HG03280 (cell line): Measurements from ENCODE around the gene MAGI2.
"Not testable (repeated sequence)": the region's sequence is repeated elsewhere in the genome, so short reads cannot be mapped to it uniquely, and the experiment has no call there.

Source experiments
- ATAC-seq: cut with Tn5 transposase; IDR thresholded peaks from one replicate; pipeline ENCODE4 v1.9.1; 2021; ENCODE audit warnings: mild to moderate bottlenecking, moderate library complexity; ENCODE audit not compliant: unreplicated experiment

MAGI2 gene

DNA sequence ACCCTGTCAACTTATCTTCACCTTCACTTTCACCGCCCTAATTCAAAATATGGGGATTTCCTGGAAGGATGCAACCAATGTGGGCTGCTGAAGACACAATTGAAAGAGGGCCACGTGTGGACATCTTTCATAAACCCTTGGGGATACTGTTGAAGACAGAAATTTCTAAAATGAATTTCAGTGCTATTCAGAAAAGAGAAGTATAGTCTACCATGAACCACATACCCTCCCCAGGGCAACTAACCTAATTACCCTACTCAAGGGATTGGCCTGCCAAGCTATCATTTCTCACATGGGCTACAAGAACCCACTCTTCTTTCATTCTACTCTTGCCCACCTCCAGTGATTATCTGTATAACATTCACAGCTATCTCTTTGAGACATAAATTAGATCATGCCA, 1428.9 kb downstream of the MAGI2 start:
- no peak for ATAC-seq

- no peak for ATAC-seq
Measured at GRCh38 chr7:78023191-78023590, 1430.3 kb downstream of the MAGI2 start.

DNA sequence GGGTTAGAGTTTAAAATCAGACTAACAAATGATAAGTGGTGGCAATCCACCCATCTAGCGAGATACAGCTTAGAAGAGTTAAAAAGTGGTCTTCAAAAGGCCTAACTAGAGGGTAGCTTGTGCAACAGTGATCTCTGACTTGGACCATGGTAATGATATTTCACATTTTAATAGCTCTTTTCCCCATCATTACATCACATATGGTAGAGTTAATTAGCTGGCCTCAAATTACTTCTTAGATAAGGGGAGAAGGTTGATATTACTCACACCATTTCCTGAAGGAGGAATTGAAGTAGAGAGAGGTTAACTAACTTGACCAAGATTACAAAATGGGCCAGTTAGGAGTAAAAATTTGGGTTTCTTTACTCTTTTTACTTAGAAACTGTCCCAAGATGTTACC, 1431.3 kb downstream of the MAGI2 start:
- no peak for ATAC-seq

DNA sequence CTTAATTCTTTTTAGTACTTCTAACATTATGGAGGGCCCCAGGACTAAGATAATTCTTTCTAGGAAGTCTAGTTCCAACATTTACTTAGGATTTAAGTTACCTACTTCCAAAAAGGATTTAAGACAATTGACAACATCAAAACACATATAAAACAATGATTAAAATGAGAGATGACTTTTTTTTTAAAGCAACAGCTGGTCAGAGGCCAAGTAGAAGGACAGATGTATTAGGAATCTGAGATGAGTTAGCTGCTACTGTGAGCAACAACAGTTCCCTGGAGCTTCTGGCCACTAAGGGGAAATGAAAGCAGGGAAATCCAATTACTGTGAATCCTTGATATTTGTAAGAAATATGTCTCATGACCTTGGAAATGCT, 1432.6 kb downstream of the MAGI2 start:
- no peak for ATAC-seq

DNA sequence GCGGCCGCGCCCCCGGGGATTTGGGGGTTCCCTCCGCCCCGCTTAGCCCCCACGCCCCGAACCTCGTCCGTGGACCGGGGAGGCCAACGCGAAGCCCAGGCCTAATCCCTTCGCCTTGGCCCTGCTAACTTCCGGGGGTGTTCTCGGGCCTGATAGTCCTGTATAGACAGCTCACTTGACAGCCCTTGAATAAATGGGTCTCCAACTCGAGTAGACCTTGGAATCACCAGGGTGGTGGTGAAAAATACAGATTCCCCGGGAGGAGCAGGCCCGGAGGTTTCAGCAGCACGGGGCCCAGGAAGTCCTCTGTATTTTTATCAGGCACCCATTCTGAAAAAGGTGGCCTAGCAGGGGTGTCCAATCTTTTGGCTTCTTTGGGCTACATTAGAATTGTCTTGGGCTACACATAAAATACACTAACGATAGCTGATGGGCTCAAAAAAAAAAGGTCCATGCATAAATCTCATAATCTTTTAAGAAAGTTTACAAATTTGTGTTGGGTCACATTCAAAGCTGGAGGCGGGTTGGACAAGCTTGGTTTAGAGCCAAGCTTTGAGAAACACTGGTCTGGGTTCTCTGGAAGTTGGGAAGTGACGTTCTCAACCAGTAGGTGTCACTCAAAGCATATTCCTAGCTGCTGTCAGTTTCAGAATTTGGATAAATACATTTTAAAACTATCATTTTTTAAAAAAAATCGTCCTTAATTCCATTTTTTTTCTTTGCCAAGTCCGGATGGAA, 1433.2 kb downstream of the MAGI2 start:
- peak; percentile 40 for ATAC-seq

DNA sequence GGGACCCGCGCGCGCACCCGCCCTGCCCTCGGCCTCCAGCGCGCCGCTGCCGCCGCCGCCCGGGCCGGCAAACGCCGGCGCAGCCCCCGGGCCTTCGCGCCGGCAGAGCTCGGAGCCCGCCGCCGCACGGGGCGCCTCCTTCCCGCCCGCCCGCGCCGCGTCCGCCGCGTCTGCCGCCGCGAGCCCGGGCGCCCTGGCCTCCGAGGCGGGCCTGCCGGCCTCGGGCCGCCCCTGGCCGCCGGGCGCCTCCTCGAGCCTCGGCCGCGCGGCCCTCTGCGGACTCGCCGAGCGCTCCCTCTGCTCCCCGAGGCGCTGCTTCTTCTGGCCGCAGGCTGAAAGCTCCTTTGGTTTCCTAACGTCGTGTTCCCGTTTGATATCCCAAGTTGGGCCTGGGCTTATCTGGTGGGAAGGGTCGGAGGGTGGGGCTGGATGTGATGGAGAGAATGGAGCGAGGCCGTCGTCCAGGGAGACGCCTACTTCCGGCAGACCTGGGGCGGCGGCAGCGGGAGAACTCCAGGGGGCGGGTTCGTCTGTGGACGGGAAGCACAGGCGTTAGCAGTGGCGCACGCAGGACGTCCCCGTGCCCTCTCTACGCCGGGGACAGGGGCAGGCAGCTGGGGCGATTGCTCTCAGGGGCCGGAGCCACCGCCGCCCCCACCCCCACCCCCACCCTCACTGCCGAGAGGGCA, 1433.9 kb downstream of the MAGI2 start:
- peak; percentile 57 for ATAC-seq

GRCh38 chr7:78018641-78019446, 1434.6 kb downstream of the MAGI2 start:
- peak; percentile 36 for ATAC-seq

DNA sequence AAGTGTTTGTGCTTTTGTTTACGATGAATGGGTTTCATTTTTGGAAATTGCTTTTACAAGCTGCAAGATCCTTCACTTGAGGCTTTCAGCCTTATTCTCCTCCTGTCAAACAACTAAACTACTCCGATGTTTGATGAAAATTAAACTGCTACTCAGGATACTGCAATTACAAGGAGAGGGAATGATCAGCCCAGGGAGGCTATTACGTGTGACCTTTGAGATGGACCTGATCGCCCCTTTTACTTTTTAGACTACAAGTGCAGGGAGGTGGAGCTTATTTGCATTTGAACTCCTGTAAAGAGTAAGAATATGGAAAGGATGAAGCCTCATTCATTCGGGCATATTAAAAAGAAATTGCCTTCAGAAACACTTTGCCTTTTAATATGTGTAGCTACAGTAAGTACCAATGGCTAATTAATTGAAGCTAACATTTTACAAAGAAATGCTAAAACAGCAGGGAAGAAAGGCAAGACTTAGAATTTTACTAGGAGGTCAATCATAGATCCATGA, 1435.8 kb downstream of the MAGI2 start:
- no peak for ATAC-seq

GRCh38 chr7:78015574-78016260, 1437.8 kb downstream of the MAGI2 start:
- ATAC-seq, result no peak

GRCh38 chr7:78014401-78014800, 1439.1 kb downstream of the MAGI2 start:
- ATAC-seq, result no peak

DNA sequence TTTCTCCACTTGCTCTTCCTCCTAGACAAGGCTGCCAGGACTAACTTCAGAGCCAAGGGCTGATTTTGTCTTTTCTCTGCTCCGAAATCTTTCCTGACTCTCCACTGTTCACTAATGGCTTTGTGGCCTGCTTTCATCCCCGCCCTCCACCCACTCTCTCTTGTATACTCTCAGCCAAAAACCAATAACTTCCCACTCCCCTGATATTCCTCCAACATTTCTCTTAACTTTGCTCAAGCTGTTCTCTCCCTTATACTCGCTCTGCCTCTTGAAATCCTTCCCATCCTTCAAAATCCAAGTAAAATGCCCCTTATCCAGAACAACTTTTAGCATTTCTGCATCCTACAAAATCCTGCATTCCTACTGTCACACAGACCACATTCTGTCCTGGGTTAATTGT, 1440.1 kb downstream of the MAGI2 start:
- no peak for ATAC-seq

DNA sequence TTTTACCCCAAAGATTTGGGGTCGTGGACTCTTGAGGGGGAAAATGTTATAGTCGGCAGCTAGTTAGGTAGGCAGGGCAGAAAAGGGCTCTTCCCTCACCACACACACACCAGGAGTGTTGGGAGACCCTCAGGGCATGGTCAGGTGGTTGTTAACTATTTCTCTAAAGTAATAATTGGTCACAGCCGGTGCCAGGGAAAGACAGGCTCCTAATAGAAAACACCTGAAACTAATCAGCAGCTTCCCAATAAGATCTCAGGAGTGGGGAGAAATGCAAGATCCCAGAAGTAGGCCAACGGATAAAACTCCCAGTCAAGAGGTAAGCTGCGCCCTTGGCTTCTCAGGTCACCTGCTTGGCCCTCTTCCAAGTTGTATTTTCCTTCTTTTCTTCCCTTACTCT, 1441.8 kb downstream of the MAGI2 start:
- ATAC-seq, result no peak

- ATAC-seq, result no peak
Measured at GRCh38 chr7:78007231-78007630, 1446.2 kb downstream of the MAGI2 start.

DNA sequence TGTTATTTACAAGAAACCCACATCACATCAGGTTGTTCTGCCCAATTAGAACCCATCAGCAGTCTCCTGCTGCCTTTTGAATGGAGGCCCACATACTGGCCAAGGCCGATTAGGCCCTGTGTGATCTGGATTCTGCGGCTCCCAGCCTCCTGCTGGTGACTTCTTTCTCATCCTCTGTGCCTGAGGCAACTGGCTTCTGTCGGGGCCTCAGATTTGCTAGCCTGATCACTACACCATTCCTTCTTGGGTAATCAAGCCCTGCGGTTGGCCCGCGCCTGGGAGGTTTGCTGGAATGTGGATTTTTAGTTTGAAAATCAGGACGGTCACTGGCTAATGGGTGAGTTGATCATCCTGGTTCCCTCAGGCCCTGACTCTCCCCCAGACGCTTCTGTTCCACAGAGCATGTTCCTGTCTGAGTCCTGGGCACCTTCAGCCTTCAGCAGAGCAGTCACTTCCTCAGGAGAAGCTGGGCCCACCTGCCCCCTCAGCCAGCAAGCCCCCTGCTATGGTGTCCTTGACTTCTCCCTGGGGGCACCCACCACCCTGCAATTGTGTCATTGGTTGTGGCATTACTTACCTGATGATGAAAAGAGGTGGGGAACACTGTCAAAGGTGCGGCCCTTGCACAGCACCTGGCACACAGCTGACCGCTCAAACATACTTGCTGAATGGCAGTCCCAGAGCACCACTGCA, 1447.3 kb downstream of the MAGI2 start:
- ATAC-seq, result no peak

DNA sequence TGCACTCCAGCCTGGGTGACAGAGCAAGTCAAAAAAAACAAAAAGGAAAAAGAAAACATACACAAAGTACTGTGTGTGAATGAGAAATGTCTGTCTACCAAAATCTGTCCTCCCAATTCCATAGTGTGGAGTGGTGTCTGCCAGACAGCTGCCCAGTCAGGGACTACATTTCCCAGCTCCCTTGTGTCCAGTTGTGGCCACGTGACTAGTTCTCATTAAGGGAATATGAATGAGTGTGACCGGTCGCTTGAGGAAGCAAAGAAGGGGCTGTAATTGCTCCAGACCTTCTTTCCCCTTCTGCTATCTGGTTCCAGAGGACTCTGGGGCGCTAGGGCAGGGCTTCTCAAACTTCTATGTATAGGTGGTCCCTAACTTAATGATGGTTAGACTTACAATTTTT, 1450.8 kb downstream of the MAGI2 start:
- no peak for ATAC-seq

- ATAC-seq, result no peak
Measured at GRCh38 chr7:78002021-78002420, 1451.4 kb downstream of the MAGI2 start.

- ATAC-seq, result not testable (repeated sequence)
Measured at GRCh38 chr7:77999168-77999567, 1454.3 kb downstream of the MAGI2 start.

- ATAC-seq, result no peak
Measured at GRCh38 chr7:77995717-77996116, 1457.8 kb downstream of the MAGI2 start.

DNA sequence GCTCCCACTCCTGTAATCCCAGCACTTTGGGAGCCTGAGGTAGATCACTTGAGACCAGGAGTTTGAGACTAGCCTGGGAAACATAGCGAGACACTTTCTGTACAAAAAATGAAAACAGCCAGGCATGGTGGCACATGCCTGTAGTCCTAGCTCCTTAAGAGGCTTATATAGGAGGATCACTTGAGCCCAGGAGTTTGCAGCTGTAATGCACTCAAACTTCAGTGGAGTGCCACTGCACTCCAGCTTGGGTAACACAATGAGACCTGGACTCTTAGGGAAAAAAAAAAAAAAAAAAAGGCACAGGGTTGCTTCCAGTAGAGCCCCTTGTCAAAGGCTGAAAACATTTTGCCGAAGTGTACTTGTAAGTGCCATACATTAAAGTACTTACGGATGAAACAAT, 1459.6 kb downstream of the MAGI2 start:
- ATAC-seq, result no peak

GRCh38 chr7:77991656-77992055, 1461.8 kb downstream of the MAGI2 start:
- ATAC-seq, result no peak
